ENCODE results near the gene MGAT3. TPM values are rescaled to one million over a fixed set of nuclear protein-coding genes. Genes with fewer than 3 reads are reported as not detected.
"Not testable (repeated sequence)": the region's sequence is repeated elsewhere in the genome, so short reads cannot be mapped to it uniquely, and the experiment has no call there.

Gene MGAT3
- total RNA-seq: 1 to 10 TPM; 1.0 to 1.2 TPM

GRCh38 chr22:39456522-39457197 is at the start of gene MGAT3:
MGAT3 (plus strand) TSS chr22:39457012; CDS start chr22:39487348, 30,336 bp downstream.
- no peak for DNase-seq
- peaks cover 6% of the 10 kb centered on the region for H3K36me3 Mint-ChIP-seq
- H3K9me3 Mint-ChIP-seq: peaks cover 3% of the 10 kb centered on the region
- H3K4me1 Mint-ChIP-seq: peaks cover 13% of the 10 kb centered on the region
- peaks cover 23% of the 10 kb centered on the region for H3K27me3 Mint-ChIP-seq
- peak within 1 kb of the TSS; percentile 60 for H3K4me3 Mint-ChIP-seq
- no peak within 1 kb of the TSS for H3K27ac Mint-ChIP-seq

- H3K36me3 Mint-ChIP-seq: peaks cover 23% of the 10 kb centered on the region
- H3K4me1 Mint-ChIP-seq: peaks cover 56% of the 10 kb centered on the region
- H3K27ac Mint-ChIP-seq: no peak overlapping the region
- DNase-seq: no peak
- H3K9me3 Mint-ChIP-seq: no peaks in the 10 kb centered on the region
- no peaks in the 10 kb centered on the region for H3K27me3 Mint-ChIP-seq
- no peak overlapping the region for H3K4me3 Mint-ChIP-seq
Observed at GRCh38 chr22:39408173-39408572, 48.6 kb upstream of the MGAT3 start.

- H3K4me1 Mint-ChIP-seq: peaks cover 61% of the 10 kb centered on the region
Observed at GRCh38 chr22:39408807-39409206, 48.0 kb upstream of the MGAT3 start.

GRCh38 chr22:39409516-39410029 is 47.2 kb upstream of the MGAT3 start:
- Mint-ChIP-seq H3K4me3 (no peak overlapping the region), H3K27ac (no peak overlapping the region), H3K9me3 (no peaks in the 10 kb centered on the region), H3K4me1 (peaks cover 68% of the 10 kb centered on the region), H3K27me3 (no peaks in the 10 kb centered on the region), H3K36me3 (peaks cover 17% of the 10 kb centered on the region)
- no peak for DNase-seq

More at GRCh38 chr22:39408807-39409206, 48.0 kb upstream of the MGAT3 start:
- H3K9me3 Mint-ChIP-seq: no peaks in the 10 kb centered on the region
- DNase-seq: no peak
- H3K4me3 Mint-ChIP-seq: no peak overlapping the region
- H3K27ac Mint-ChIP-seq: no peak overlapping the region
- H3K36me3 Mint-ChIP-seq: peaks cover 20% of the 10 kb centered on the region
- no peaks in the 10 kb centered on the region for H3K27me3 Mint-ChIP-seq

- Mint-ChIP-seq H3K27me3 (no peaks in the 10 kb centered on the region), H3K9me3 (no peaks in the 10 kb centered on the region), H3K4me3 (no peak overlapping the region)
Observed at GRCh38 chr22:39410264-39410663, 46.5 kb upstream of the MGAT3 start.

GRCh38 chr22:39411828-39412365 is 44.9 kb upstream of the MGAT3 start:
- Mint-ChIP-seq H3K4me3 (peak overlapping the region; percentile 32), H3K4me1 (peaks cover 69% of the 10 kb centered on the region), H3K36me3 (peaks cover 17% of the 10 kb centered on the region), H3K27ac (peak overlapping the region; percentile 85)
- not testable (repeated sequence) for H3K27me3 Mint-ChIP-seq, H3K9me3 Mint-ChIP-seq, DNase-seq

More at GRCh38 chr22:39410264-39410663, 46.5 kb upstream of the MGAT3 start:
- Mint-ChIP-seq H3K27ac (no peak overlapping the region), H3K4me1 (peaks cover 69% of the 10 kb centered on the region), H3K36me3 (peaks cover 17% of the 10 kb centered on the region)
- no peak for DNase-seq

GRCh38 chr22:39413204-39413603 is 43.6 kb upstream of the MGAT3 start:
- H3K27me3 Mint-ChIP-seq, DNase-seq, H3K4me3 Mint-ChIP-seq, H3K9me3 Mint-ChIP-seq: not testable (repeated sequence)
- H3K27ac Mint-ChIP-seq: peak overlapping the region; percentile 34
- H3K36me3 Mint-ChIP-seq: peaks cover 17% of the 10 kb centered on the region
- peaks cover 61% of the 10 kb centered on the region for H3K4me1 Mint-ChIP-seq

GRCh38 chr22:39414377-39414776 is 42.4 kb upstream of the MGAT3 start:
- no peak for DNase-seq
- no peaks in the 10 kb centered on the region for H3K9me3 Mint-ChIP-seq
- H3K27me3 Mint-ChIP-seq: no peaks in the 10 kb centered on the region
- H3K4me3 Mint-ChIP-seq: no peak overlapping the region
- H3K27ac Mint-ChIP-seq: peak overlapping the region; percentile 34
- H3K36me3 Mint-ChIP-seq: peaks cover 22% of the 10 kb centered on the region
- peaks cover 53% of the 10 kb centered on the region for H3K4me1 Mint-ChIP-seq

GRCh38 chr22:39414886-39415285 is 41.9 kb upstream of the MGAT3 start:
- no peak overlapping the region for H3K4me3 Mint-ChIP-seq
- peaks cover 50% of the 10 kb centered on the region for H3K4me1 Mint-ChIP-seq
- no peaks in the 10 kb centered on the region for H3K9me3 Mint-ChIP-seq
- no peaks in the 10 kb centered on the region for H3K27me3 Mint-ChIP-seq
- DNase-seq: no peak
- no peak overlapping the region for H3K27ac Mint-ChIP-seq
- peaks cover 23% of the 10 kb centered on the region for H3K36me3 Mint-ChIP-seq

GRCh38 chr22:39415506-39415905 is 41.3 kb upstream of the MGAT3 start:
- peaks cover 50% of the 10 kb centered on the region for H3K4me1 Mint-ChIP-seq
- H3K9me3 Mint-ChIP-seq: no peaks in the 10 kb centered on the region
- no peaks in the 10 kb centered on the region for H3K27me3 Mint-ChIP-seq
- no peak overlapping the region for H3K27ac Mint-ChIP-seq
- DNase-seq: no peak
- H3K36me3 Mint-ChIP-seq: peaks cover 23% of the 10 kb centered on the region
- H3K4me3 Mint-ChIP-seq: no peak overlapping the region

GRCh38 chr22:39416319-39416718 is 40.5 kb upstream of the MGAT3 start:
- DNase-seq: no peak
- Mint-ChIP-seq H3K4me3 (no peak overlapping the region), H3K9me3 (no peaks in the 10 kb centered on the region)

GRCh38 chr22:39417641-39418040 is 39.2 kb upstream of the MGAT3 start:
- Mint-ChIP-seq H3K4me3 (no peak overlapping the region), H3K36me3 (peaks cover 20% of the 10 kb centered on the region), H3K27me3 (no peaks in the 10 kb centered on the region), H3K4me1 (peaks cover 31% of the 10 kb centered on the region), H3K27ac (no peak overlapping the region), H3K9me3 (no peaks in the 10 kb centered on the region)
- DNase-seq: no peak

More at GRCh38 chr22:39416319-39416718, 40.5 kb upstream of the MGAT3 start:
- no peaks in the 10 kb centered on the region for H3K27me3 Mint-ChIP-seq
- peaks cover 21% of the 10 kb centered on the region for H3K36me3 Mint-ChIP-seq
- no peak overlapping the region for H3K27ac Mint-ChIP-seq
- H3K4me1 Mint-ChIP-seq: peaks cover 42% of the 10 kb centered on the region

- no peak overlapping the region for H3K27ac Mint-ChIP-seq
- H3K9me3 Mint-ChIP-seq: no peaks in the 10 kb centered on the region
- H3K27me3 Mint-ChIP-seq: no peaks in the 10 kb centered on the region
- H3K36me3 Mint-ChIP-seq: peaks cover 20% of the 10 kb centered on the region
- H3K4me1 Mint-ChIP-seq: peaks cover 24% of the 10 kb centered on the region
- DNase-seq: no peak
- H3K4me3 Mint-ChIP-seq: no peak overlapping the region
Observed at GRCh38 chr22:39418696-39419095, 38.1 kb upstream of the MGAT3 start.

- Mint-ChIP-seq H3K4me3 (no peak overlapping the region), H3K4me1 (peaks cover 20% of the 10 kb centered on the region), H3K27me3 (no peaks in the 10 kb centered on the region), H3K36me3 (peaks cover 20% of the 10 kb centered on the region), H3K27ac (no peak overlapping the region), H3K9me3 (no peaks in the 10 kb centered on the region)
- DNase-seq: no peak
Observed at GRCh38 chr22:39419096-39419495, 37.7 kb upstream of the MGAT3 start.

- peaks cover 20% of the 10 kb centered on the region for H3K36me3 Mint-ChIP-seq
- H3K27me3 Mint-ChIP-seq: no peaks in the 10 kb centered on the region
- no peak for DNase-seq
Observed at GRCh38 chr22:39419911-39420310, 36.9 kb upstream of the MGAT3 start.

GRCh38 chr22:39421691-39422090 is 35.1 kb upstream of the MGAT3 start:
- peaks cover 17% of the 10 kb centered on the region for H3K36me3 Mint-ChIP-seq
- H3K9me3 Mint-ChIP-seq: no peaks in the 10 kb centered on the region
- no peaks in the 10 kb centered on the region for H3K27me3 Mint-ChIP-seq
- H3K4me1 Mint-ChIP-seq: peaks cover under 1% of the 10 kb centered on the region
- no peak overlapping the region for H3K27ac Mint-ChIP-seq
- no peak for DNase-seq
- no peak overlapping the region for H3K4me3 Mint-ChIP-seq

More at GRCh38 chr22:39419911-39420310, 36.9 kb upstream of the MGAT3 start:
- no peak overlapping the region for H3K27ac Mint-ChIP-seq
- H3K9me3 Mint-ChIP-seq: no peaks in the 10 kb centered on the region
- peaks cover 13% of the 10 kb centered on the region for H3K4me1 Mint-ChIP-seq
- H3K4me3 Mint-ChIP-seq: no peak overlapping the region
